Astrocyte (in vitro differentiated cells and primary cell): ENCODE results near the gene PCDHGB4.

ENCODE experiments used
- EZH2 ChIP-seq: IDR thresholded peaks from 2 replicates; pipeline ENCODE4 v1.6.1; 2012; ENCODE audit warnings: mild to moderate bottlenecking, low read length, inconsistent platforms; ENCODE audit not compliant: insufficient read depth
- TF ChIP-seq, protein P1 (sequence below): IDR thresholded peaks from 2 replicates; pipeline ENCODE4 v1.5.1; 2011; ENCODE audit warnings: low read depth, mild to moderate bottlenecking, inconsistent platforms, low read length, moderate library complexity; ENCODE audit not compliant: insufficient read depth

DNA sequence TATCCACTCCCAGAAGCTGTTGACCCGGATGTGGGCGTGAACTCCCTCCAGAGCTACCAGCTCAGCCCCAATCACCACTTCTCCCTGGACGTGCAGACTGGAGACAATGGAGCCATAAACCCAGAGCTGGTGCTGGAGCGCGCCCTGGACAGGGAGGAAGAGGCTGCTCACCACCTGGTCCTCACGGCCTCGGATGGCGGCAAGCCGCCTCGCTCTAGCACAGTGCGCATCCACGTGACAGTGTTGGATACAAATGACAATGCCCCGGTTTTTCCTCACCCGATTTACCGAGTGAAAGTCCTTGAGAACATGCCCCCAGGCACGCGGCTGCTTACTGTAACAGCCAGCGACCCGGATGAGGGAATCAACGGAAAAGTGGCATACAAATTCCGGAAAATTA lies 5.8 kb downstream of the PCDHGB4 start:
- TF ChIP-seq, protein P1, sequence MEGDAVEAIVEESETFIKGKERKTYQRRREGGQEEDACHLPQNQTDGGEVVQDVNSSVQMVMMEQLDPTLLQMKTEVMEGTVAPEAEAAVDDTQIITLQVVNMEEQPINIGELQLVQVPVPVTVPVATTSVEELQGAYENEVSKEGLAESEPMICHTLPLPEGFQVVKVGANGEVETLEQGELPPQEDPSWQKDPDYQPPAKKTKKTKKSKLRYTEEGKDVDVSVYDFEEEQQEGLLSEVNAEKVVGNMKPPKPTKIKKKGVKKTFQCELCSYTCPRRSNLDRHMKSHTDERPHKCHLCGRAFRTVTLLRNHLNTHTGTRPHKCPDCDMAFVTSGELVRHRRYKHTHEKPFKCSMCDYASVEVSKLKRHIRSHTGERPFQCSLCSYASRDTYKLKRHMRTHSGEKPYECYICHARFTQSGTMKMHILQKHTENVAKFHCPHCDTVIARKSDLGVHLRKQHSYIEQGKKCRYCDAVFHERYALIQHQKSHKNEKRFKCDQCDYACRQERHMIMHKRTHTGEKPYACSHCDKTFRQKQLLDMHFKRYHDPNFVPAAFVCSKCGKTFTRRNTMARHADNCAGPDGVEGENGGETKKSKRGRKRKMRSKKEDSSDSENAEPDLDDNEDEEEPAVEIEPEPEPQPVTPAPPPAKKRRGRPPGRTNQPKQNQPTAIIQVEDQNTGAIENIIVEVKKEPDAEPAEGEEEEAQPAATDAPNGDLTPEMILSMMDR, result no peak
- no peak for TF ChIP-seq EZH2
